Prostate gland (tissue), 2 donors: ENCODE results near the gene RDM1. TPM values are rescaled to one million over a fixed set of nuclear protein-coding genes. Genes with fewer than 3 reads are reported as not detected.
A peak's percentile ranks its signal among the peaks of the same experiment; 100 is the strongest.

Experiments used
- DNase-seq: peaks from one replicate; pipeline ENCODE4 v3.0.0-alpha.2; 2019; ENCODE audit warnings: low spot score
- H3K27ac ChIP-seq, 2 donors: fragments of 200-600 bp; sonication (generic); 2 replicates each; pipeline ENCODE4 v1.5.1; 2017 to 2019
- H3K27me3 ChIP-seq: fragments of 200-600 bp; sonication (generic); replicated peaks from 2 replicates; pipeline ENCODE4 v1.5.1; 2019; ENCODE audit not compliant: insufficient read depth
- H3K36me3 ChIP-seq, 2 donors: fragments of 200-600 bp; sonication (generic); 1 replicate in 1 of 2; 2 replicates in 1 of 2; pipeline versions ENCODE4 v1.5.1 to v1.8.1; 2017 to 2019
- H3K4me1 ChIP-seq: fragments of 200-600 bp; sonication (generic); replicated peaks from 2 replicates; pipeline ENCODE4 v1.5.1; 2019
- H3K4me3 ChIP-seq, 2 donors: fragments of 200-600 bp; sonication (generic); 2 replicates each; pipeline ENCODE4 v1.5.1; 2017 to 2019
- H3K9me3 ChIP-seq: fragments of 200-600 bp; sonication (generic); 2 replicates; pipeline ENCODE4 v1.5.1; 2017
- POLR2A ChIP-seq: fragments of 450-650 bp; IDR thresholded peaks from one replicate; pipeline ENCODE4 v1.6.1; 2016; ENCODE audit warnings: antibody characterized with exemption, mild to moderate bottlenecking
- POLR2AphosphoS5 ChIP-seq: sonication (generic); formaldehyde crosslinking; IDR thresholded peaks from one replicate; pipeline ENCODE4 v1.6.1; 2017; ENCODE audit warnings: antibody characterized with exemption
- WGBS: methylation state at CpG from one replicate; pipeline ENCODE4 v1.1.5; 2018; 5-methylcytosine and 5-hydroxymethylcytosine counted together
- intact Hi-C: fragments of 100-400 bp; cut with DNase I; formaldehyde crosslinking; loops from one replicate; pipeline ENCODE4 v1.14.2; 2022
- total RNA-seq, 2 donors: library from RNA; depleted of rRNA; stranded (reverse); fragments of >200 nt; gene quantifications; one replicate each; pipeline ENCODE4 v1.1.0, GENCODE V29; 2016
- TF ChIP-seq, protein P1 (sequence below), 4 experiments: fragments of 200-600 bp in 2 of 4; fragments of 450-650 bp in 2 of 4; sonication (generic) in 2 of 4; IDR thresholded peaks; 1 replicate in 3 of 4; 2 replicates in 1 of 4; pipeline ENCODE4 v1.5.1; 2016 to 2019; ENCODE audit warnings: antibody characterized with exemption in 4 of 4, mild to moderate bottlenecking in 2 of 4, moderate library complexity in 2 of 4

The RDM1 gene
- total RNA-seq, 2 donors from 2014 or later = 2.4 TPM; not detected in 1

DNA sequence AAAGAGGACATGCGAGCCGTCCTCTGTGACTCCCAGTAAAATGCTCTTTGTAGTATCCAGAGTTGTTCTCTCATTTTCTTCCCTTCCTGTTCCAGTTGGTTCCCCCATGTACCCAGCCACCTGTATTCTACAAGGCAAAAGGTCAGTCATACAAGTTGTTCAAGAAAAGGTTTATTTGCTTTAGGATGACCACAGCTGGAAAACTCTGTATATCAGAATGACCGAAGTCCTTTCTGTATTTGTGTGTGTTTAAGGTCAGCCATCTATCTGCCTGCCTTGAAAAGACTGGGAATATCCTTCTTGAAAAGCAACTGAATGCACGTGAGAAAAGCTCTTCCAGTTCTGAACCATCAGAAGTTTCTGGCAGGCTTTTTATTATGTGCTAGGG is 42.4 kb upstream of the RDM1 start:
- TF ChIP-seq, protein P1, sequence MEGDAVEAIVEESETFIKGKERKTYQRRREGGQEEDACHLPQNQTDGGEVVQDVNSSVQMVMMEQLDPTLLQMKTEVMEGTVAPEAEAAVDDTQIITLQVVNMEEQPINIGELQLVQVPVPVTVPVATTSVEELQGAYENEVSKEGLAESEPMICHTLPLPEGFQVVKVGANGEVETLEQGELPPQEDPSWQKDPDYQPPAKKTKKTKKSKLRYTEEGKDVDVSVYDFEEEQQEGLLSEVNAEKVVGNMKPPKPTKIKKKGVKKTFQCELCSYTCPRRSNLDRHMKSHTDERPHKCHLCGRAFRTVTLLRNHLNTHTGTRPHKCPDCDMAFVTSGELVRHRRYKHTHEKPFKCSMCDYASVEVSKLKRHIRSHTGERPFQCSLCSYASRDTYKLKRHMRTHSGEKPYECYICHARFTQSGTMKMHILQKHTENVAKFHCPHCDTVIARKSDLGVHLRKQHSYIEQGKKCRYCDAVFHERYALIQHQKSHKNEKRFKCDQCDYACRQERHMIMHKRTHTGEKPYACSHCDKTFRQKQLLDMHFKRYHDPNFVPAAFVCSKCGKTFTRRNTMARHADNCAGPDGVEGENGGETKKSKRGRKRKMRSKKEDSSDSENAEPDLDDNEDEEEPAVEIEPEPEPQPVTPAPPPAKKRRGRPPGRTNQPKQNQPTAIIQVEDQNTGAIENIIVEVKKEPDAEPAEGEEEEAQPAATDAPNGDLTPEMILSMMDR (IDR thresholded peaks at IDR 0.05) = no peak
- TF ChIP-seq POLR2A = no peak
- no peak for TF ChIP-seq POLR2AphosphoS5
- H3K4me1 ChIP-seq = peaks cover 2% of the 10 kb centered on the region
- no peak for DNase-seq
- H3K27me3 ChIP-seq = no peaks in the 10 kb centered on the region
- H3K4me3 ChIP-seq = no peak overlapping the region
- no peaks in the 10 kb centered on the region for H3K36me3 ChIP-seq
- H3K27ac ChIP-seq = no peak overlapping the region
- WGBS = 76% methylated on average over 4 of the region's 4 CpGs
- no peaks in the 10 kb centered on the region for H3K9me3 ChIP-seq
- intact Hi-C loops = loop anchor here (10.0 kb wide), 1 partner anchor 172 kb away; no protein-coding TSS in a partner anchor

DNA sequence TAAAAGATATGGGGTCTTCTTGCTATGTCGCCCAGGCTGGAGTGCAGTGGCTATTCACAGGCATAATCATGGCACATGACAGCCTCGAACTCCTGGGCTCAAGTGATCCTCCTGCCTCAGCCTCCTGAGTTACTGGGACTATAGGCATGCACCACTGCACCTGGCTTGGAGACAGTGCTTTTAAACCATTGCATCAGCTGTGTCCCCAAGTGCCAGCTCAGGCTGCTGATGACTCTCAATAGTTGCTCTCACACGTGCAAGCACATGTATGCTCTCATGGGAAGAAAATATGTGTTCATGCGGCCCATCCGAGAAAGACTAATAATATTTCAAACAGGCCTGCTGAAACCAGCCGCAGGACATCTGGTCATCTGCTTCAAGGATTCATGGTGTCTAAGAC is 42.0 kb upstream of the RDM1 start:
- intact Hi-C loops = loop anchor here (10.0 kb wide), 1 partner anchor 172 kb away; no protein-coding TSS in a partner anchor
- H3K4me1 ChIP-seq = peaks cover 2% of the 10 kb centered on the region
- no peak overlapping the region for H3K27ac ChIP-seq
- H3K9me3 ChIP-seq = no peaks in the 10 kb centered on the region
- 97% methylated on average over 6 of the region's 6 CpGs for WGBS
- no peaks in the 10 kb centered on the region for H3K27me3 ChIP-seq
- DNase-seq = no peak
- H3K36me3 ChIP-seq = no peaks in the 10 kb centered on the region
- no peak overlapping the region for H3K4me3 ChIP-seq
- TF ChIP-seq, protein P1 (IDR thresholded peaks at IDR 0.05) = no peak
- TF ChIP-seq POLR2A (no peak), POLR2AphosphoS5 (no peak)

DNA sequence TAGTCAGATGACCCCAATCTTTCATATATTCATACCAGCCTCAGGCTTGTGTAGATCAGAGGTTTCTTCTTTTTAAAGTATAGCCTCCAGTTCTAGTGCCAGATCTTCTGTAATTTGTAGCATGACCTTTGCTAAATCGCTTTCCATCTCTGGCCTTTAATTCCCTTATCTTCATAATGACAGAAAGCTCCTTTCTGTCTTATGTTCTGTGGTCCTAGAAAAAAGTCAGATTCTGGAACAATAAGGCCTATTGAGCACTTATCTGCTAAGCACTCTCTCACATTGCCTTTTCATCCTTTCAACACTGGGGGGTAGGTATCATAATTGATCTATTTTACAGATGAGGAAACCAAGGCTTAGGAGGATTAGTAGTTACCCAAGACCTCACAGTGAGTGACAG is 41.5 kb upstream of the RDM1 start:
- Histone ChIP-seq H3K27ac (no peak overlapping the region), H3K4me3 (no peak overlapping the region), H3K27me3 (no peaks in the 10 kb centered on the region), H3K4me1 (peaks cover 2% of the 10 kb centered on the region), H3K36me3 (no peaks in the 10 kb centered on the region), H3K9me3 (no peaks in the 10 kb centered on the region)
- 96% methylated on average over 1 of the region's 1 CpG for WGBS
- intact Hi-C loops = loop anchor here (10.0 kb wide), 1 partner anchor 173 kb away; no protein-coding TSS in a partner anchor
- DNase-seq = no peak
- TF ChIP-seq POLR2AphosphoS5 (no peak), POLR2A (no peak)
- TF ChIP-seq, protein P1 (IDR thresholded peaks at IDR 0.05) = no peak

DNA sequence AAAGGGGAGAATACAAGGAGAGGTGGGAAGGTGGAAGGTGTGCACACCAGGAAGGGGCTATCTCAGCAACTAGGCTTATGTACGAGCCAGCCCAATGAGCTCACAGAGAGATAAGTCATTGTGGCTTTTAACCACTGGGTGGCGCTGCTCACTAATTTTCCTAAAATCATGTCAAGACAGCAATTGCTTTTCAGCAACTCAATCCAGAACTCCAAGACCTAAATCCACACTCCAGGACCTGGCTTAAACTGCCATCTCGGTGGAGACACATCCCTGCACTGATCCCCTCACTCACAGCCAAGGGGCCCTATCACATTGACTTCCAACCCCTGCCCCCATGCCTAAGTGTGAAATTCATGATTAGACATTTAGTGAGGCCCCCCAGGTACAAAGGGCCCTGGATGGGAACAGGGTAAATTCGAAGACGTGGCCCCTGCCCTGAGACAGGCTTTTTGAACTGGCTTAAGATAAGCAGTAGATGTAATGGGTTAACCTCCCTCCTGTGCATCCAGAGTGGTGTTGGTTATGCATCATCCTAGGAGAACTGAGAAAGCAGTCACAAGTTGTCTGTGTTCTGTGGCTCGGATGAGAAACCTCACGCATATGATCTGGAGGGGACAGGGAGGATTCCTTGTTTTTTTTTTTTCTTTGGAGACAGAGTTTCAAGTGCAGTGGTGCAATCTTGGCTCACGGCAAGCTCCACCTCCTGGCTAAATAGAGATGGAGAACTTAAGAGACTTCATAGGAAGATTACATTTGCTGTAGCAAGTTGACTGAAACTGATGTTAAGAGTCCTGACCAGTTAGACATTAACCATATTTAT is 39.2 kb upstream of the RDM1 start:
- no peaks in the 10 kb centered on the region for H3K36me3 ChIP-seq
- no peak for TF ChIP-seq POLR2A
- TF ChIP-seq, protein P1 (IDR thresholded peaks at IDR 0.05) = peak; percentile 55 to 90 (median 82)
- H3K27ac ChIP-seq = no peak overlapping the region
- 46% methylated on average over 8 of the region's 8 CpGs for WGBS
- peaks cover 2% of the 10 kb centered on the region for H3K4me1 ChIP-seq
- intact Hi-C loops = loop anchor here (2.0 to 10.0 kb wide), 2 partner anchors 175 to 513 kb away; no protein-coding TSS in a partner anchor
- H3K4me3 ChIP-seq = no peak overlapping the region
- H3K9me3 ChIP-seq = no peaks in the 10 kb centered on the region
- peak; percentile 77 for DNase-seq
- H3K27me3 ChIP-seq = no peaks in the 10 kb centered on the region
